Cardiac muscle cell (in vitro differentiated cells and primary cell): ENCODE measurements around the gene UAP1L1. TPM values are rescaled to one million over a fixed set of nuclear protein-coding genes. Genes with fewer than 3 reads are reported as not detected.

Experiments
- DNase-seq, 2 donors: peaks; one replicate each; pipeline versions ENCODE4 v3.0.0 to v3.0.0-alpha.2; 2010 to 2017; ENCODE audit warnings: low read depth in 1 of 2, low spot score in 1 of 2
- H3K27ac ChIP-seq: fragments of 200-600 bp; sonication (generic); 2 replicates; pipeline ENCODE4 v1.5.1; 2016
- H3K27me3 ChIP-seq: fragments of 200-600 bp; sonication (generic); 2 replicates; pipeline ENCODE4 v1.6.0; 2016; ENCODE audit warnings: control low read depth
- H3K36me3 ChIP-seq: fragments of 200-600 bp; sonication (generic); 2 replicates; pipeline ENCODE4 v1.5.1; 2016; ENCODE audit warnings: control low read depth
- H3K4me1 ChIP-seq: fragments of 200-600 bp; sonication (generic); 2 replicates; pipeline ENCODE4 v1.8.1; 2017; ENCODE audit warnings: low read depth, mild to moderate bottlenecking, mixed run types
- H3K4me3 ChIP-seq: fragments of 200-600 bp; sonication (generic); 2 replicates; pipeline ENCODE4 v1.5.1; 2016; ENCODE audit warnings: mild to moderate bottlenecking
- H3K9me3 ChIP-seq: fragments of 200-600 bp; sonication (generic); 2 replicates; pipeline ENCODE4 v1.5.1; 2017; ENCODE audit warnings: low read depth, mild to moderate bottlenecking, control low read depth
- polyA plus RNA-seq: library from polyadenylated mRNA; unstranded; fragments of >200 nt; fragmentation: Nextera tagmentation; extraction: Ambion mirVana; gene quantifications from 2 replicates; pipeline ENCODE4 v1.2.1, GENCODE V29; 2016
- total RNA-seq: library from RNA; depleted of rRNA; stranded (reverse); fragments of >200 nt; gene quantifications from 2 replicates; pipeline ENCODE4 v1.2.3, GENCODE V29; 2016
- TF ChIP-seq, protein P1 (sequence below): IDR thresholded peaks from 2 replicates; pipeline ENCODE4 v1.5.1; 2012; ENCODE audit warnings: low read depth, mild to moderate bottlenecking, low read length

Gene UAP1L1
- total and polyA plus RNA-seq, 2 experiments from 2014 or later = 9.9 to 13.3 TPM

DNA sequence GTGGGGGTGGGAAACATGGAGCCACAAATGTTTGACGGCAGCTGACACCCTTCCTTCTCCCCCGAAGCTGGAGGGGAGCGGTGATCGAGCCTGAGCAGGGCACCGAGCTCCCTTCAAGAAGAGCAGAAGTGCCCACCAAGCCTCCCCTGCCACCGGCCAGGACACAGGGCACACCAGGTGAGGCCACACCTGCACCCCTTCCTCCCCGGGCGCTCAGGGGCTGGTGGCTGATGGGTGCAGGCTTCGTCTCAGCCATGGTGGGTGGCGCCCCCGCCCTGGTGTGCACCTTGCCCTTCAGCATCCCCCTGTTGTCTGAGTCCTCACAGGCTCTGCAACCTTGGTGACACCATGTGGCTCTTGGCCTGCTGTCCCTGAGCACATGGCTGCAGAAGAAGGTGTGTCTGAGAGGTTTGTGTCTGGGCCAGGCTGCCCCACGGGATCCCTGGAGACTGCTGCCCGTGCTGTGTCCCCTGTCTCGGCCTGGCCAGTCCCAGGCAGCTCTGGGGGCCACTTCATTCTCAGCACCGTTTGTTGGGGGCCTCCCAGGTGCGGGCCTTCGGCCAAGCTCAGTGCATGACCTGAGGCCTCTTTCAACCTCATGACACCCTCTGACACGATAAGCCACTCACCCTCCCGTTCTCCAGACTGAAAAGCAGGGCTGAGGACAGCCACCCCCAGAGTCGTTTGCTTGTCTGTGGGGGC, 20.6 kb downstream of the UAP1L1 start:
- TF ChIP-seq, protein P1, sequence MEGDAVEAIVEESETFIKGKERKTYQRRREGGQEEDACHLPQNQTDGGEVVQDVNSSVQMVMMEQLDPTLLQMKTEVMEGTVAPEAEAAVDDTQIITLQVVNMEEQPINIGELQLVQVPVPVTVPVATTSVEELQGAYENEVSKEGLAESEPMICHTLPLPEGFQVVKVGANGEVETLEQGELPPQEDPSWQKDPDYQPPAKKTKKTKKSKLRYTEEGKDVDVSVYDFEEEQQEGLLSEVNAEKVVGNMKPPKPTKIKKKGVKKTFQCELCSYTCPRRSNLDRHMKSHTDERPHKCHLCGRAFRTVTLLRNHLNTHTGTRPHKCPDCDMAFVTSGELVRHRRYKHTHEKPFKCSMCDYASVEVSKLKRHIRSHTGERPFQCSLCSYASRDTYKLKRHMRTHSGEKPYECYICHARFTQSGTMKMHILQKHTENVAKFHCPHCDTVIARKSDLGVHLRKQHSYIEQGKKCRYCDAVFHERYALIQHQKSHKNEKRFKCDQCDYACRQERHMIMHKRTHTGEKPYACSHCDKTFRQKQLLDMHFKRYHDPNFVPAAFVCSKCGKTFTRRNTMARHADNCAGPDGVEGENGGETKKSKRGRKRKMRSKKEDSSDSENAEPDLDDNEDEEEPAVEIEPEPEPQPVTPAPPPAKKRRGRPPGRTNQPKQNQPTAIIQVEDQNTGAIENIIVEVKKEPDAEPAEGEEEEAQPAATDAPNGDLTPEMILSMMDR = no peak
- Histone ChIP-seq H3K27ac (no peak overlapping the region), H3K27me3 (no peaks in the 10 kb centered on the region), H3K9me3 (no peaks in the 10 kb centered on the region), H3K4me3 (no peak overlapping the region), H3K36me3 (peaks cover 15% of the 10 kb centered on the region), H3K4me1 (no peaks in the 10 kb centered on the region)
- no peak for DNase-seq

DNA sequence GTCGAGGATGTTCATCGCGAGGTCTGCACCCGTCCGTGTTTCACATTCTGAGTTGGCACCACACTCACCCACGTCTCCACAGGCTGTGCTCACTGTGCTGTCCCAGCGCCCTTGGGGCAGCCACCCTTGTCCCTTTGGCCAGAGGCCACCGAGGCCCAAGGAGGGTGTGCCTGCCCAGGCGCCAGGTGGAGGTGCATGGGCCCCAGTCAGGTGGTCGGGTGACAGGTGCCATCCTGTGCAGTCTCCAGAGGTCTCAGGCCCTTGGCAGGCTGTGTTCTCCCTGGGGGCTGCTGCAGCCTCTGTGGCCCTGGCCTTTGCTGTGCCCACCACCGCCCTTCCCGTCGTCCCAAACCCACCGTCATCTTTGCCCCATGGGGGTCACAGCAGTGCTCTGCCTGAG, 21.9 kb downstream of the UAP1L1 start:
- TF ChIP-seq, protein P1 = no peak
- Histone ChIP-seq H3K9me3 (no peaks in the 10 kb centered on the region), H3K36me3 (peaks cover 20% of the 10 kb centered on the region), H3K4me3 (no peak overlapping the region), H3K4me1 (no peaks in the 10 kb centered on the region), H3K27ac (no peak overlapping the region), H3K27me3 (no peaks in the 10 kb centered on the region)
- no peak for DNase-seq

DNA sequence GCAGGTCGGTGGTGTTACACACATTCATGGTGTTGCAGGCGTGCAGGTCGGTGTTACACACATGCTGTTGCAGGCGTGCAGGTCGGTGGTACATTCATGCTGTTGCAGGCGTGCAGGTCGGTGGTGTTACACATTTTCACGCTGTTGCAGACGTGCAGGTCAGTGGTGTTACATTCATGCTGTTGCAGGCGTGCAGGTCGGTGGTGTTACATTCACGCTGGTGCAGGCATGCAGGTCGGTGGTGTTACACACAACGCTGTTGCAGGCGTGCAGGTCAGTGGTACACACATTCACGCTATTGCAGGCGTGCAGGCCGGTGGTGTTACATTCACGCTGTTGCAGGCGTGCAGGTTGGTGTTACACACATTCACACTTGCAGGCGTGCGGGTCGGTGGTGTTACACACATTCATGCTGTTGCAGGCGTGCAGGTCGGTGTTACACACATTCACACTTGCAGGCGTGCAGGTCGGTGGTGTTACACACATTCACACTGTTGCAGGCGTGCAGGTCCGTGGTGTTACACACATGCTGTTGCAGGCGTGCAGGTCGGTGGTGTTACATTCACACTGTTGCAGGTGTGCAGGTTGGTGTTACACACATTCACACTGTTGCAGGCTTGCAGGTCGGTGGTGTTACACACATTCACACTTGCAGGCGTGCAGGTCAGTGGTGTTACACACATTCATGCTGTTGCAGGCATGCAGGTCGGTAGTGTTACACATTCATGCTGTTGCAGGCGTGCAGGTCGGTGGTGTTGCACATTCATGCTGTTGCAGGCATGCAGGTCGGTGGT, 26.1 kb downstream of the UAP1L1 start:
- TF ChIP-seq, protein P1 = no peak
- H3K27me3 ChIP-seq = no peaks in the 10 kb centered on the region
- H3K4me3 ChIP-seq = no peak overlapping the region
- no peaks in the 10 kb centered on the region for H3K4me1 ChIP-seq
- H3K36me3 ChIP-seq = peaks cover 31% of the 10 kb centered on the region
- no peak overlapping the region for H3K27ac ChIP-seq
- H3K9me3 ChIP-seq = no peaks in the 10 kb centered on the region
- no peak for DNase-seq

DNA sequence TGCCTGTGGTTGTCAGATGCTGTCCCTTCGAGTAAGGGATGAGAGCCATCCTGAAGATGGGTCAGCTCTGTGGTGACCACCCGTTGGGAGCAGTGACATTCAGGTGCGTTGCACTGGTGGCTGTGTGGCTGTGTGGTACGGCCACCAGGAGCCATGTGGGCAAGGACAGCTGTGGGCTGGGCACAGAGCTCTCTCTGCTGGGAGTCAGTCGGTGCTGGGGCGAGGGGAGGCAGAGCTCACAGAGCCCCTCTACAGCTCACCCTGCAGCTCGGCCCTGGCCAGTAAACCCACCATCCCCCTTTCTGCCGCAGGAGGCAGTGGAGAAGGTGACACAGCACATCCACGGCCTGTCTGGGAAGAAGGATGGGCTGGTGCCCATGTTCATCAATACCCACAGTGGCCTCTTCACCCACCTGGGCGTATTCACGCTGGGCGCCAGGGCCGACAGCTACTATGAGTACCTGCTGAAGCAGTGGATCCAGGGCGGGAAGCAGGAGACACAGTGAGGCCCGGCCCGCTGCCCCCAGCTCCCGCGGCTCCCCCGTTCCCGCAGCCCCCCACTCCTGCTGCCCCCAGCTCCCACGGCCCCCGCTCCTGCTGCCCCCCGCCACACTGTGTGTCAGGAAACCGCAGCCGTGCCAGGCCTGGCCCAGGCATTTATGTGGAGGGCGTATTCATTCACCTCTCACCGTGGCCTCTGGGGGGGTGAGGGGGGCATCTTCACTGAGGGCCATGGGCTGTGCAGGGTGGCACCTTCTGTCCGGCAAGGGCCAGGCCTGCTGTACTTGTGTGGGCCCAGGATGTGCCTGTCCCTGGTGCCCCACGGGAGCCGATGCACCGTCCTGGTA, 28.7 kb downstream of the UAP1L1 start:
- Histone ChIP-seq H3K4me3 (no peak overlapping the region), H3K9me3 (no peaks in the 10 kb centered on the region), H3K36me3 (peaks cover 26% of the 10 kb centered on the region), H3K27me3 (no peaks in the 10 kb centered on the region), H3K4me1 (no peaks in the 10 kb centered on the region), H3K27ac (no peak overlapping the region)
- TF ChIP-seq, protein P1 = no peak
- DNase-seq = no peak

DNA sequence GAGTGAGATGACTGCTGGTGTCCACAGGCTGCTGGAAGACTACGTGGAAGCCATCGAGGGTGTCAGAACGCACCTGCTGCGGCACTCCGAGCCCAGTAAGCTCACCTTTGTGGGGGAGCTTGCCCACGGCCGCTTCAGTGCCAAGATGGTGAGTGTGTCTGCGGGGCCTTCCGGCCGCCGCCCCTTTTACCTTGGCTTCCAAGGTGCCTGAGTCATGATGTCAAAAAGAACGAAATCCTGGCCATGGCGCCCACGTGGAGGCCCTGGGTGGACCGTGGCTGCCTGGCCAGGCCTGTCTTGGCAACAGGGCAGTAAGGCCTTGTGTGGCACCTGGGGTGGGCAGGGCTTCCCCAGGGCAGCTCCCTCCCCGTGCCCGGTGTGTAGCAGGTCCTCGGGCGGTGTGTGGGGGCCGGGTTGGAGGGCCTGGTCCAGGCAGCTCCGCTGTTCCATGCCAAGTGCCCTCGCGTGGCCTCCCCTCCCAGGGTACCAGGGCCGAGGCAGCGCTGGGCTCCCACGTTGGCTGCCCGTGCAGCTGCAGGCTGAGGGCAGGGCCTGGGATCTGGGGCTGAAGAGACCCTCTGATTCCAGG, 29.4 kb downstream of the UAP1L1 start:
- peaks cover 22% of the 10 kb centered on the region for H3K36me3 ChIP-seq
- no peaks in the 10 kb centered on the region for H3K9me3 ChIP-seq
- H3K4me3 ChIP-seq = no peak overlapping the region
- no peak overlapping the region for H3K27ac ChIP-seq
- no peaks in the 10 kb centered on the region for H3K27me3 ChIP-seq
- H3K4me1 ChIP-seq = no peaks in the 10 kb centered on the region
- no peak for DNase-seq
- TF ChIP-seq, protein P1 = no peak
